SK-N-SH (cell line): ENCODE results near the gene TOMM20.

Source experiments
- EP300 ChIP-seq, 2 experiments: IDR thresholded peaks; 2 replicates each; pipeline versions ENCODE4 v1.4.0 to v1.6.1; 2012; ENCODE audit warnings: borderline replicate concordance in 1 of 2, low read depth in 1 of 2, low read length in 1 of 2
- EZH2phosphoT487 ChIP-seq: fragments of 200-600 bp; sonication (generic); IDR thresholded peaks from 2 replicates; pipeline ENCODE4 v1.6.1; 2017; ENCODE audit warnings: low read depth, mixed run types, mild to moderate bottlenecking, antibody characterized with exemption, moderate library complexity, borderline replicate concordance
- RAD21 ChIP-seq: IDR thresholded peaks from 2 replicates; pipeline ENCODE4 v1.6.1; 2012; ENCODE audit warnings: mild to moderate bottlenecking, low read length
- SIN3A ChIP-seq: IDR thresholded peaks from 2 replicates; pipeline ENCODE4 v1.6.1; 2012; ENCODE audit warnings: low read depth, mild to moderate bottlenecking, low read length, moderate library complexity, borderline replicate concordance
- YY1 ChIP-seq: IDR thresholded peaks from 2 replicates; pipeline ENCODE4 v1.4.0; 2012; ENCODE audit warnings: low read depth, mild to moderate bottlenecking
- TF ChIP-seq, protein P1 (sequence below): fragments of 200-600 bp; sonication (generic); IDR thresholded peaks from 2 replicates; pipeline ENCODE4 v1.6.1; 2017; ENCODE audit warnings: antibody characterized with exemption, mild to moderate bottlenecking, moderate library complexity

DNA sequence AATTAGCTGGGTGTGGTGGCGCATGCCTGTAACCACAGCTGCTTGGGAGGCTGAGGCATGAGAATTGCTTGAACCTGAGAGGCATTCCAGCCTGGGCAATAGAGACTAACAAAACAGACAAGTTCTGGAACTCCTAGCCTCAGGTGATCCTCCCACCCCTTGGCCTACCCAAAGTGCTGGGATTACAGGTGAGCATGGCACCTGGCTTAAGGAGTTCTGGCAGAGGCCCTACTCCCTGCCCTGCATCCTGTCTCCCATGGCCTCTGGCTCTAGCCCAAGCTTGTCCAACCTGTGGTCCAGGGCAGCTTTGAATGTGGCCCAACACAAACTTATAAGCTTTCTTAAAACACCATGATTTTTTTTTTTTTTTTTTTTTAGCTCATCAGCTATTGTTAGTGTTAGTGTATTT is 20.4 kb downstream of the TOMM20 start:
- TF ChIP-seq SIN3A = no peak
- TF ChIP-seq YY1 = no peak
- TF ChIP-seq, protein P1, sequence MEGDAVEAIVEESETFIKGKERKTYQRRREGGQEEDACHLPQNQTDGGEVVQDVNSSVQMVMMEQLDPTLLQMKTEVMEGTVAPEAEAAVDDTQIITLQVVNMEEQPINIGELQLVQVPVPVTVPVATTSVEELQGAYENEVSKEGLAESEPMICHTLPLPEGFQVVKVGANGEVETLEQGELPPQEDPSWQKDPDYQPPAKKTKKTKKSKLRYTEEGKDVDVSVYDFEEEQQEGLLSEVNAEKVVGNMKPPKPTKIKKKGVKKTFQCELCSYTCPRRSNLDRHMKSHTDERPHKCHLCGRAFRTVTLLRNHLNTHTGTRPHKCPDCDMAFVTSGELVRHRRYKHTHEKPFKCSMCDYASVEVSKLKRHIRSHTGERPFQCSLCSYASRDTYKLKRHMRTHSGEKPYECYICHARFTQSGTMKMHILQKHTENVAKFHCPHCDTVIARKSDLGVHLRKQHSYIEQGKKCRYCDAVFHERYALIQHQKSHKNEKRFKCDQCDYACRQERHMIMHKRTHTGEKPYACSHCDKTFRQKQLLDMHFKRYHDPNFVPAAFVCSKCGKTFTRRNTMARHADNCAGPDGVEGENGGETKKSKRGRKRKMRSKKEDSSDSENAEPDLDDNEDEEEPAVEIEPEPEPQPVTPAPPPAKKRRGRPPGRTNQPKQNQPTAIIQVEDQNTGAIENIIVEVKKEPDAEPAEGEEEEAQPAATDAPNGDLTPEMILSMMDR = no peak
- no peak for TF ChIP-seq EZH2phosphoT487
- TF ChIP-seq EP300 (IDR thresholded peaks at IDR 0.05; ENCODE audit: borderline replicate concordance in 1 of 2, low read depth in 1 of 2, low read length in 1 of 2) = no peak
- TF ChIP-seq RAD21 = no peak
